Sigmoid colon (tissue), 7 donors: ENCODE data around the gene TMEM14C. TPM values are rescaled to one million over a fixed set of nuclear protein-coding genes. Genes with fewer than 3 reads are reported as not detected.
"Not testable (repeated sequence)": the region's sequence is repeated elsewhere in the genome, so short reads cannot be mapped to it uniquely, and the experiment has no call there.

Experiments
- DNase-seq: peaks from one replicate; pipeline ENCODE4 v3.0.0-alpha.2; 2019
- H3K27ac ChIP-seq, 4 donors: fragments of 200-600 bp; sonication (generic); one replicate each; pipeline ENCODE4 v1.5.1; 2016 to 2019; ENCODE audit warnings: mild to moderate bottlenecking in 1 of 4
- H3K27me3 ChIP-seq, 3 donors: fragments of 200-600 bp; sonication (generic); one replicate each; pipeline ENCODE4 v1.5.1; 2019; ENCODE audit warnings: mild to moderate bottlenecking in 1 of 3
- H3K36me3 ChIP-seq, 4 donors: fragments of 200-600 bp; sonication (generic); one replicate each; pipeline ENCODE4 v1.5.1; 2016 to 2019
- H3K4me1 ChIP-seq, 4 donors: fragments of 200-600 bp; sonication (generic); one replicate each; pipeline ENCODE4 v1.5.1; 2017 to 2019
- H3K4me3 ChIP-seq, 4 donors: fragments of 200-600 bp; sonication (generic); one replicate each; pipeline ENCODE4 v1.5.1; 2017 to 2019; ENCODE audit warnings: mild to moderate bottlenecking in 2 of 4, moderate library complexity in 1 of 4
- H3K9me3 ChIP-seq, 4 donors: fragments of 200-600 bp in 3 of 4; sonication (generic) in 3 of 4; one replicate each; pipeline versions ENCODE4 v1.5.1 to v1.6.1; 2013 to 2019
- CTCF ChIP-seq, 4 experiments: fragments of 450-650 bp in 3 of 4; fragments of 200-600 bp in 1 of 4; IDR thresholded peaks; one replicate each; pipeline ENCODE4 v1.5.1; 2016 to 2019; ENCODE audit warnings: antibody characterized with exemption in 4 of 4, mild to moderate bottlenecking in 3 of 4, moderate library complexity in 2 of 4
- EP300 ChIP-seq, 4 donors: sonication (generic); formaldehyde crosslinking; IDR thresholded peaks; one replicate each; pipeline ENCODE4 v1.6.1; 2017; ENCODE audit warnings: antibody characterized with exemption in 4 of 4
- POLR2A ChIP-seq, 2 donors: fragments of 450-650 bp; IDR thresholded peaks; one replicate each; pipeline ENCODE4 v1.6.1; 2016; ENCODE audit warnings: antibody characterized with exemption in 2 of 2, mild to moderate bottlenecking in 2 of 2, moderate library complexity in 2 of 2
- POLR2AphosphoS5 ChIP-seq, 4 donors: sonication (generic); formaldehyde crosslinking; IDR thresholded peaks; one replicate each; pipeline ENCODE4 v1.6.1; 2017; ENCODE audit warnings: antibody characterized with exemption in 4 of 4
- WGBS, 2 donors: extraction: QIAGEN DNeasy Blood & Tissue Kit; methylation state at CpG; one replicate each; pipeline ENCODE4 v1.1.7; 2013; 5-methylcytosine and 5-hydroxymethylcytosine counted together
- intact Hi-C: fragments of 100-400 bp; cut with DNase I; formaldehyde crosslinking; loops from one replicate; pipeline ENCODE4 v1.15.1; 2023
- polyA plus RNA-seq, 3 donors: library from polyadenylated mRNA; stranded (reverse); fragments of 200-250 nt; gene quantifications; one replicate each; pipeline ENCODE4 v1.2.3, GENCODE V29; 2013
- total RNA-seq, 4 donors: library from RNA; depleted of rRNA; stranded (reverse); fragments of >200 nt; gene quantifications; one replicate each; pipeline ENCODE4 v1.1.0, GENCODE V29; 2016
- donor health status: healthy with polysubstance abuse.
- donor health status: Bipolar disorder and iron deficiency.
- donor health status: healthy.

Gene TMEM14C
- total and polyA plus RNA-seq, 7 donors: 86.0 to 199 (median 130) TPM

- H3K4me1 ChIP-seq: peaks cover 0 to 32% (median 27%) of the 10 kb centered on the region in 4 donors
- H3K36me3 ChIP-seq: peaks cover 6 to 50% (median 16%) of the 10 kb centered on the region in 4 donors
- no peaks in the 10 kb centered on the region for H3K9me3 ChIP-seq
- 49 to 70% methylated on average over 2 of the region's 2 CpGs for WGBS, 2 donors
- intact Hi-C loops: loop anchor here (10.0 kb wide), 1 partner anchor 345 kb away; the partner anchor contains the start of gene SMIM13
- TF ChIP-seq POLR2A (IDR thresholded peaks at IDR 0.05) (no peak), CTCF (IDR thresholded peaks at IDR 0.05) (no peak), EP300 (IDR thresholded peaks at IDR 0.05) (no peak), POLR2AphosphoS5 (IDR thresholded peaks at IDR 0.05) (no peak)
- H3K27ac ChIP-seq: no peak overlapping the region
- H3K4me3 ChIP-seq: no peak overlapping the region
- peak; percentile 12 for DNase-seq
- no peaks in the 10 kb centered on the region for H3K27me3 ChIP-seq
Measured at GRCh38 chr6:10749734-10750133, 26.9 kb downstream of the TMEM14C start.

DNA sequence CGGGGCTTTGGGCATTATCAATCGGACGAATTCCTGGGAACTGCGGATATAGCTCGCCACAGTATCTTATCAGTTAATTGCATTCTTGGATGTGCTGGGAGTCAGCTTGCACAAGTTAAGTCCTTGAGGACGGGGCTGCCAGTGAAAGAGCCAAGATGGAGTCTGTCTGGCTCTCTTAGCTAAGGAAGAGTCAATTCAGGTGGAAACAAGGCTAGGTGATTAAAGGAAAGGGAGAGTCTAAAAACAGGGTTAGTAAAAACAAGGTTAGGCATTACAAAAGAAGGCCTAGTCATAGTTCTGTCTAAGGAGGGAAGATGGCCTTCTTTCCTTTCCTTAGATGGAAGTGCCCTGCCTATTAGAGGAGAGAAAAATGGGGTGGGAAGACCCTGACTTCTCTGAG is 27.7 kb downstream of the TMEM14C start:
- WGBS, 2 donors: 95 to 96% methylated on average over 6 of the region's 6 CpGs

DNA sequence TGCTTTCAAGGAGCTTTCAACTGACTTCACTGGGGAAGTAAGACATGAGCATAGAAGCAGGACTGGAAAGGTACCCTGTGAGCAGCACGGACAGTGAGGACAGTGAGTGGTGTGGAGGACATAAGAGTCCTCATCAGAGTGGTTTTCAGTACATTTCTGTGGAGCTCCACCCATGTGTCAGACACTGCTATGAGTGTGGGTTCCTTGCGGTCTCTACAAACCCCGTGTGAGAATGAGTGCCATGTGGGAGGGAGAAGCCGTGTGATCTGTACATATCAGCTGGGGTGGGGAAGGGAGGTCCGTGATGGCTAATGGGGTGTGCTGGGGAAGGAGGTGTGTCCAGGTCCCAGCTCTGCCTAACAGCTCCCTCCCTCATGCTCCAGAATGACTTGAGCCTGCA is 28.9 kb downstream of the TMEM14C start:
- H3K4me3 ChIP-seq, H3K9me3 ChIP-seq, intact Hi-C loops, H3K27ac ChIP-seq, H3K27me3 ChIP-seq, DNase-seq: not testable (repeated sequence)
- 82 to 84% methylated on average over 5 of the region's 5 CpGs for WGBS, 2 donors
- H3K36me3 ChIP-seq: peaks cover 6 to 67% (median 30%) of the 10 kb centered on the region in 4 donors
- peaks cover 0 to 27% (median 25%) of the 10 kb centered on the region in 4 donors for H3K4me1 ChIP-seq

More for the DNA sequence above, 27.7 kb downstream of the TMEM14C start:
- DNase-seq, H3K27me3 ChIP-seq, H3K27ac ChIP-seq, intact Hi-C loops, H3K4me3 ChIP-seq, H3K9me3 ChIP-seq: not testable (repeated sequence)
- H3K36me3 ChIP-seq: peaks cover 6 to 58% (median 22%) of the 10 kb centered on the region in 4 donors
- peaks cover 0 to 32% (median 27%) of the 10 kb centered on the region in 4 donors for H3K4me1 ChIP-seq

- H3K4me3 ChIP-seq: no peak overlapping the region
- WGBS, 2 donors: 86 to 90% methylated on average over 1 of the region's 1 CpG
- peaks cover 6 to 73% (median 29%) of the 10 kb centered on the region in 4 donors for H3K36me3 ChIP-seq
- peaks cover 0 to 7% (median 0%) of the 10 kb centered on the region in 4 donors for H3K4me1 ChIP-seq
- intact Hi-C loops: no loop called here
- H3K27ac ChIP-seq: no peak overlapping the region
- DNase-seq: no peak
- TF ChIP-seq EP300 (IDR thresholded peaks at IDR 0.05): no peak
- no peak for TF ChIP-seq CTCF (IDR thresholded peaks at IDR 0.05)
- H3K27me3 ChIP-seq: no peaks in the 10 kb centered on the region
- H3K9me3 ChIP-seq: no peaks in the 10 kb centered on the region
Measured at GRCh38 chr6:10756085-10756484, 33.2 kb downstream of the TMEM14C start.

DNA sequence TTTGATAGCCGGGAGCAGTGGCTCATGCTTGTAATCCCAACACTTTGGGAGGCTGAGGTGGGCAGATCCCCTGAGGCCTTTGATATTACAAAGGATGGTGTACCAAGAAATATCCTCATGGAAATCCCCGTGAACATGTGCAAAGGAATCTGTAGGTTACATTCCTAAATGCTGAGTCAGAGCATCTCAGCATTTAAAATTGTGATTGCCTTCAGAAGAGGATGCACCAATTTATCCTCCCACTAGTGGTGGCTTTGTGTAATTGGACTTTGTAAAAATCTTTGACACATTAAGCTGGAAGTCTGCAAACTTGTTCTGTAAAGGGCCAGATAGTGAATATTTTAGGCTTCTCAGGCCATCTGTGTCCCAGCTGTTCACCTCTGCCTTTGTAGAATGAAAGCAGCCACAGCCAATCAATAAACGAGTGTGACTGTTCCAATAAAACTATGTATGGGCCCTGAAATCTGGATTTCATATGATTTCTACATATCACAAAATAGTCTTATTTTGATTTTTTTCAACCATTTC is 36.5 kb downstream of the TMEM14C start:
- Histone ChIP-seq H3K27me3 (no peaks in the 10 kb centered on the region), H3K27ac (no peak overlapping the region), H3K36me3 (peaks cover 0 to 42% (median 20%) of the 10 kb centered on the region in 4 donors), H3K4me3 (no peak overlapping the region), H3K4me1 (peaks cover 0 to 7% (median 0%) of the 10 kb centered on the region in 4 donors), H3K9me3 (no peaks in the 10 kb centered on the region)
- TF ChIP-seq POLR2A (IDR thresholded peaks at IDR 0.05): no peak
- TF ChIP-seq POLR2AphosphoS5 (IDR thresholded peaks at IDR 0.05): no peak
- TF ChIP-seq CTCF (IDR thresholded peaks at IDR 0.05): peak in 3 of 4 experiments; percentile 4 to 30 (median 16)
- no peak for TF ChIP-seq EP300 (IDR thresholded peaks at IDR 0.05)
- WGBS, 2 donors: 45 to 62% methylated on average over 3 of the region's 3 CpGs
- DNase-seq: no peak
- intact Hi-C loops: no loop called here

DNA sequence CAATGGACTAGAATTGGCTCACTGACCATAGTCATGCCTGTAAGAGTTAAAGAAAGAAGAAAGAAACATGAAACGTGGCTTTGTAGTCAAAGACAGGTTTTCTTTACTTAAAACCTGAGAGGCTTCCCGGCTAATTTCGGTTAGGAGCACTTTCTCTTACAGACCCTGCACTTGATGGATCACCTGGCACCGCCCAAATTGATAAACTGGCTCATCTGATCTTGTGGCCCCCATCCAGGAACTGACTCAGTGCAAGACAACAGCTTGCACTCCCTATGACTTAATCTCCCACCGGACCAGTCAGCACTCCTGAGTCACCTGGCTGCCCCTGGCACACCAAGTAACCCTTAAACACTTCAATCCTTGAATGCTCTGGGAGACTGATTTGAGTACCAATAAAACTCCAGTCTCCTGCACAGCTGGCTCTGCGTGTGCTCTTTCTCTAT is 37.0 kb downstream of the TMEM14C start:
- Histone ChIP-seq H3K27me3 (no peaks in the 10 kb centered on the region), H3K36me3 (peaks cover 0 to 37% (median 15%) of the 10 kb centered on the region in 4 donors), H3K9me3 (no peaks in the 10 kb centered on the region), H3K27ac (no peak overlapping the region), H3K4me3 (no peak overlapping the region), H3K4me1 (peaks cover 0 to 7% (median 0%) of the 10 kb centered on the region in 4 donors)
- TF ChIP-seq POLR2A (IDR thresholded peaks at IDR 0.05) (no peak), EP300 (IDR thresholded peaks at IDR 0.05) (no peak)
- intact Hi-C loops: no loop called here
- DNase-seq: peak; percentile 69
- 83 to 91% methylated on average over 6 of the region's 6 CpGs for WGBS, 2 donors
